NK-92 (cell line): ENCODE data around the gene ZNF83.
"Not testable (repeated sequence)": the region's sequence is repeated elsewhere in the genome, so short reads cannot be mapped to it uniquely, and the experiment has no call there.

ENCODE experiments used
- DNase-seq: peaks from one replicate; lab custom pipeline; 2025; ENCODE audit not compliant: unreplicated experiment; lab: John Stamatoyannopoulos, UW

ZNF83 gene

DNA sequence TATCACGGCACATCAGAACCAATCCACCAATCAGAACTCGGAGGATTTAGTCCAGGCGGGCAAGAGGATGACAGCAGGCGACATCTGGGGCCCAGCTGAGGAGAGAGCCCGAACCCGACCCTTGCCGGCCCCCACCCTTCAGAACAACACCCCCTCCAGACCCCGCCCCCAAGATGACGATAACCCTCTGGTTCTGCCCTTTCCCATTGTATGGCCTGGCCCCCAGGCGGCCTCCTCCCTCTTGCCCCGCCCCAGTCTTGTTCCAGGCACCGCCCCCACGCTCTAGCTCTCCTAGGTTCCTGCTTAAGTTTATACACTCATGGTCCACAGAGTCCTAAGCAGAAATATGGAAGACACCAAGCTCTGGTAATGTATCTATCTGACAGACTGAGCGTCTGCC, 2.8 kb upstream of the ZNF83 start:
- DNase-seq = no peak

DNA sequence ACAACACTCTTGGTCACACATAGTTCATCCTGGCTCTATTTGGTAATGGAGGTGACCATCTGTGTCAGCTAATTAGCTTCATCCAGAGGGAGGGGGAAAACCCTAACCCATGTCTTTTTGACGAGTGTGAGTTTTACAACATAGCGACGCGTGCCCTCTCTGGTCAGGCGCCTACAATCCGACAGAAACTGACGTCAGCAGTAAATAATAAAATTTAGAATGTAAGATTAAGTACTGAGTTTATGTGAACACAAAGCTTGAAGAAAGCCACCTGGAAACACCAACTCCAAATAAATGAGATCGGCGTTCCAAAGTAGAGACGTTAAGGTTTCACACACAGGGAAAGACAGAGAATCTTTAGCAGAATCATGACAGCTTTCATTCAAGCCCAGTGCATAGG, 1.8 kb upstream of the ZNF83 start:
- DNase-seq = no peak

DNA sequence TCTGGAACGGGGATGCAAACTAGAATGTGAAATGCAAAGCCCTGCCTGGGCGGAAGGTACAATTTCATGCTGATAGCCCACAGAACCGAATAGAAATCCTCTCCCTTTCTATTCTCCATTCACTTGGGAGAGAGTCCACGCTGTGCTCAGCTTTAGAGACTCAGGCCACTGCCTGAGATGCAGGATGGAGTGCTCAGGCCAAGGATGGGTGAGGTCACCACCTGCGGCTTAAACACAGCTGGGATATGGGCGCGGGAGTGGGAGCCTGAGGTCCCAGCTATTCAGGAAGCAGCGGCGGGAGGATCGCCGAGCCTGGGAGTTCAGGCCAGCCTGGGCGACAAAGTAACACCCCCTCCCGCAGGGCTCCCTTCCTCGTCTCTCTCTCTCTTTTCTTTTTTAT, 446 bp upstream of the ZNF83 start:
- no peak for DNase-seq

DNA sequence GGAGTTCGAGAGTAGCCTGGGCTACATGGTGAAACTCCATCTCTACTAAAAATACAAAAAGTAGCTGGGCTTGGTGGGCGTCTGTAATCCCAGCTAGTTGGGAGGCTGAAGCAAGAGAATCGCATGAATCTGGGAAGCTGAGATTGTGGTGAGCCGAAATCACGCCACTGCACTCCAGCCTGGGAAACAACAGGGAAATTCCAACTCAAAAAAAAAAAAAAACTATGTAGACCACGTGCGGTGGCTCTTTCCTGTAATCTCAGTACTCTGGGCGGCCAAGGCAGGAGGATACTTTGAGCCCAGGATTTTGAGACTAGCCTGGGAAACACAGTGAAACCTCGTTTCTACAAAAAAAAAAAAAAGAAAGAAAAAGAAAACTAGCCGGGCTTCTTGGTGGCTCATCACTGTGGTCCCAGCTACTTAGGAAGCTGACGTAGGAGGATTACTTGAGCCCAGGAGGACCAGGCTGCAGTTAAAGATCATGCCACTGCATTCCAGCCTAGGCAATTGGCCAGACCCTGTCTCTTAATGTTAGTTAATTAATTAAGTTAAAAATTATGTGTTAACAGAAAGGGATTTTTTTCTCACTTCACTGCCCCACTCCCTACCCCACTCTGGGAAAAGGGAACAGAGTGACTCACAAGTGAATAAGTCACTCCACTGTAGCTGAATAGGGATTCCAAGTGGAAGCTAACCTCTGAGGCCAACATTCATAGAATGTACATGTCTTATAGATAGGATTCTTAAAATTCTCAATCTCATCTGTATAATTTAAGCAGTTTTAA, 2.2 kb downstream of the ZNF83 start:
- DNase-seq = no peak

DNA sequence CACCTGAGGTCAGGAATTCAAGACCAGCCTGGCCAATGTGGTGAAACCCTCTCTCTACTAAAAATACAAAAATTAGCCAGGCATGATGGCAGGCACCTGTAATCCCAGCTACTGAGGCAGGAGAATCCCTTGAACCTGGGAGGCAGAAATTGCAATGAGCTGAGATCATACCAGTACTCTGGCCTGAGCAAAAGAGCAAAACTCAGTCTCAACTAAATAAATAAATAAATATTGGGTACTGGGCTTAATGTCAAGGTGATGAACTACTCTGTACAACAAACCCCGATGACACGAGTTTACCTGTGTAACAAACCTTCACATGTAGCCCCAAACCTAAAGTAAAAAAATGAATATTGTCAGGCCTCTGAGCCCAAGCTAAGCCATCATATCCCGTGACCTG, 10.7 kb downstream of the ZNF83 start:
- not testable (repeated sequence) for DNase-seq

DNA sequence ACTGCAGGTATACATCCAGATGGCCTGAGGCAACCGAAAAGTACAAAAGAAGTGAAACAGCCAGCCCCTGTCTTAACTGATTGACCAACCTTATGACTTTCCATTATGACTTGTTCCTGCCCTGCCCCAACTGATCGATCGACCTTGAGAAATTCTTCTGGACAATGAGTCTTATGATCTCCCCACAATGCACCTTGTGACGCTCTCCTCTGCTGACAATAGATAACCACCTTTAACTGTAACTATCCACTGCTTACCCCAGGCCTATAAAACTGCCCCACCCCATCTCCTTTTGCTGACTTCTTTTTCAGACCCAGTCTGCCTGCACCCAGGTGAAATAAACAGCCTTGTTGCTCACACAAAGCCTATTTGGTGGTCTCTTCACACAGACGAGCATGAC, 11.2 kb downstream of the ZNF83 start:
- no peak for DNase-seq

DNA sequence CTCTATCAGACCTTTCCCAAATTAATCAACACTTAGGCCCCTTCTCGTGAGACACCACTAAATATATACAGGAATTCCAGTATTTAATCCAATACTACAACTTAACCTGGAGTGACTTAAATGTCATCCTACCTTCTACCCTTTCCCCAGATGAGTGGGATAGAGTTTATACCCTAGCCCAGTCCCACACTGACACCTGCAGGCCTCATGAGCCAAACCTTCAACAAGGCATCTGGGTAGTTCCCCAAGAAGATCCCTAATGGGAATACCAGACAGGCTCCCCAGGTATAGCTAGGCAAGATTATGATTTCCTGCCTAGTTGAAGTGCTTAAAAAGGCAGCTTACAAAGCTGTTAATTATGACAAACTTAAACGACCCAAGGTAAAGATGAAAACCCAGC, 15.9 kb downstream of the ZNF83 start:
- DNase-seq = no peak

DNA sequence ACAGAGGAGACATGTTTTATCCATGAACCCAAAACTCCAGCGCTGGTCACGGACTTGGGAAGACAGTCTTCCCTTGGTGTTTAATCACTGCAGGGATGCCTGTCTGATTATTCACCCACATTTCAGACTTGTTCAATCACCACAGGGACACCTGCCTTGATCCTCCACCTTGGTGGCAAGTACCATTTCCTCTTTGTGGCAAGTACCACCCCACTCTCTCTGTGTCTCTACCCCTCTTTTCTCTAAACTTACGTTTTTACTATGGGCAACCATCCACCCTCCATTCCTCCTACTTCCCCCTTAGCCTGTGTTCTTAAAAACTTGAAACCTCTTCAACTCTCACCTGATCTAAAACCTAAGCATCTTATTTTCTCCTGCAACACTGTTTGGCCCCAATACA, 16.8 kb downstream of the ZNF83 start:
- no peak for DNase-seq

DNA sequence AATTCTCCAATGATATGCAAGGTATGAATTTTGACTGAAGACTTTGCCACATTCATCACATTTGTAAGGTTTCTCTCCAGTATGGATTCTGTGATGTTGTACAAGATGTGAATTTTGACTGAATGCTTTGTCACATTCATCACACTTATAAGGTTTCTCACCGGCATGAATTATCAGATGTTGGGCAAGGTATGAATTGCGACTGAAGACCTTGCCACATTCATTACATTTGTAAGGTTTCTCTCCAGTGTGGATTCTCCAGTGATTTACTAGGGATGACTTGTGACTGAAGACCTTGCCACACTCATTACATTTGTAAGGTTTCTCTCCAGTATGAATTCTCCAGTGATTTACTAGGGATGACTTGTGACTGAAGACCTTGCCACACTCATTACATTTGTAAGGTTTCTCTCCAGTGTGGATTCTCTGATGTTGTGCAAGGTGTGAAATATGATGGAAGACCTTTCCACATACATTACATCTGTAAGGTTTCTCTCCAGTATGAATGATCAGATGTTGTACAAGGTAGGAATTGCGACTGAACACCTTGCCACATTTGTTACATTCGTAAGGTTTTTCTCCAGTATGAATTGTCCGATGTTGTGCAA, 24.8 kb downstream of the ZNF83 start:
- no peak for DNase-seq

DNA sequence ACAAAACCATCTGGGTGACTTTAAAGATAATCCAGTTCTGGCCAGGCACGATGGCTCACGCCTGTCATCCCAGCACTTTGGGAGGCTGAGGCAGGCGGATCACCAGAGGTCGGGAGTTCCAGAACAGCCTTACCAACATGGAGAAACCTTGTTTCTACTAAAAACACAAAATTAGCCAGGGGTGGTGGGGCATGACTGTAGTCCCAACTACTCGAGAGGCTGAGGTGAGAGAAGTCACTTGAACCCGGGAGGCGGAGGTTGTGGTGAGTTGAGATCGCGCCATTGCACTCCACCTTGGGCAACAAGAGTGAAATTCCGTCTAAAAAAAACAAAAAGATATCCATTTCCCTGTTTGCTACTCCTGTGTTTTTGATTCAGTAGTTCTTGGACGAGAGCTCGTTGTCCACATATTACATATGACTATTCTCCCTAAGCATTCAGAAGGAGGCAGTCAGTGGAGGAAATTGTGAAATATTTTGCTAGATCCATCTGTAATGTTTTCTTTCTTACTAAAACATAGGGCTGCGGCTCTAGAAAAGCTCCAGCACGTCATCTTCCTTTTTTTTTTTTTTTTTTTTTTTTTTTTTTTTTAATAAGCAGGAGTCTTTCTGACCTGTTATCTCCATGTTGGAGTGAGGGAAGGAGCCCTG, 34.5 kb downstream of the ZNF83 start:
- DNase-seq = no peak

DNA sequence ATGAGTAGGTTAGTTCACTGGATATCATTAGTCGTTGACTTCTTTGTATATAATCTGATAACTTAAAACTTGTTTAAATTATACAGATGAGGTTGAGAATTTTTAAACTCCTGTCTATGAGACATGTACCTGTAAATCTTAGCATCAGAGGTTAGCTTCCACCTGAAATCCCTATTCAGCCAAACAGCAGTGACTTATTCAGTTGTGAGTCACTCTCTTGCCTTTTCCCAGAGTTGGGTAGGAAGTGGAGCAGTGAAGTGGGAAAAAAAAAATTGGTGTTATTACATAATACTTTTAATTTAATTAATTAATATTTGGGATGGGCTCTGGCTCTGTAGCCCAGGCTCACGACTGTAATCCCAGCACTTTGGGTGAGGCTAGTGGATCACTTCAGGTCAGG, 35.2 kb downstream of the ZNF83 start:
- DNase-seq = no peak

DNA sequence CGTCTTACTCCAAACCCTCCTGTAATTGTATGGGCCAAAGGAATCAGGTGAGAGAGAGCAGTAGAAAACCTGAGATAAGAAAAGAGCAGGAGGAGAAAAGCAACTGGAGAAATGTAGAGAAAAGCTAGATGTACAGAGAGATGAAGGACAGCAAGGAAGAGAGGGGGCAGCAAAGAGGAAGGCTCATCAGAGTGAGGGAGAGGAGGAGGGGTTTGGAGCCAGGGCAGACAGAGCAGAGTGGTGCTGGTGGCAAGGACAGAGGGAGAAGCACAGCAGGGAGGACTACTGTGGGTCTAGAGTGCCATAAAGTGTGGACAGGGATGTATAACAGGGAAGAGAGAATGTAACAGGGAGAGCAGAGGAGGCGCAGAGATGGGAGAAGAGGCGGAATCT, 36.2 kb downstream of the ZNF83 start:
- DNase-seq = not testable (repeated sequence)

DNA sequence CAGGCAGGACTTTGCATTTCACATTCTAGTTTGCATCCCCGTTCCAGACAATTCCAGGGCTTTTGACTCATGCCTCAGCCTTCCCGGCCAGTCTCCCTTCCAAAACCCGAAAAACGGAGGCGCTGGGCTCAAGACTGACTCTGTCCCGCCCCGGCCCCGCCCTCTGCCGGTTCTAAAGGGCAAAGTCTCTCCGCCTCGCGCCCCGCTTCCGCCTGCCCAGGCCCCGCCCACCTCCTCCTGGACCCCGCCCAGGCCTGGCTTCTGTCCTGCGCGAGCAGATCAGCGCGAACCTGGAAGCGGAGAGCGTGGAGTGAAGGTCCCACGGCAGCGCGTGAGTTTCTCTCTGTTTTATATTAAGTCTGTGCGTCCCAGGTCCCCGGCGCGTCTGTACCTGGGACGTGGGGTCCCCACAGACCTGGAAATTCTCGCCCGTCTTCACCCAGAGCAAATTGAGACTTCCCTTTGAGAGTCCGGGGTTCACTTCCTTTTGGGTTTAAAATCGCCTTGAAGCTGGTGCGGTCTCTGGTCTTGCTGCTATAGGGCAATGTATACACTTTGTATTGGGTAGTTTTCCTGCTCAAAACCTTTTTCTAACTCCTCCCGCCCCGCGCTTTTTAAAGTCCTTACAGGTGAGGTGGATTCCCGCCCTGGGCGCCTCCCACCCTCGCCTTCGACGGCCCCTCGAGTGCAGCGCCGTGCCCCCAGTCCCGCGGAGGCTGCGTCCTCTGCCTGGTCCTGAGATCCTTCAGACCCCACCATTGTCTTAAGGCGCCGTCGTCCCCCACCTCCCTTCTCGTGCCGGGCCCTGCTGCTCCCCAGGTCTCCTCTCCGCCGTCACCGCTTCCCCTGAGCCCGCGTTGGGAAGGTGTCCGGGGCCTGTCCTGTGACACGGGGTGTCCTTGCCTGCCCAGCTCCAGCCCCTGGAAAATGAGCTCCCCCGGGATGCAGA, 36.9 kb downstream of the ZNF83 start:
- peak; percentile 62 for DNase-seq

DNA sequence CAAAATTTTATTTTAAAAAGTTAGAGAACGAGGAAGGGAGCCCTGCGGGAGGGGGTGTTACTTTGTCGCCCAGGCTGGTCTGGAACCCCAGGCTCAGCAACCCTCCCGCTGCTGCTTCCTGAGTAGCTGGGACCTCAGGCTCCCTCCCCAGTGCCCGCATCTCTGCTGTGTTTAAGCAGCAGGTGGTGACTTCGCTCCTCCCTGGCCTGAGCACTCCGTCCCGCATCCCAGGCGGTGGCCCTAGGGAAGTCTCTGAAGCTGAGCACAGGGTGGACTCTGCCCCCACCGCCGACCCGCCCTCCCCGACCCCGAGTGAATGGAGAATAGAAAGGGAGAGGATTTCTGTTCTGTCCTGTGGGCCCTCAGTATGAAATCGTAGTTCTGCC, 37.5 kb downstream of the ZNF83 start:
- no peak for DNase-seq

DNA sequence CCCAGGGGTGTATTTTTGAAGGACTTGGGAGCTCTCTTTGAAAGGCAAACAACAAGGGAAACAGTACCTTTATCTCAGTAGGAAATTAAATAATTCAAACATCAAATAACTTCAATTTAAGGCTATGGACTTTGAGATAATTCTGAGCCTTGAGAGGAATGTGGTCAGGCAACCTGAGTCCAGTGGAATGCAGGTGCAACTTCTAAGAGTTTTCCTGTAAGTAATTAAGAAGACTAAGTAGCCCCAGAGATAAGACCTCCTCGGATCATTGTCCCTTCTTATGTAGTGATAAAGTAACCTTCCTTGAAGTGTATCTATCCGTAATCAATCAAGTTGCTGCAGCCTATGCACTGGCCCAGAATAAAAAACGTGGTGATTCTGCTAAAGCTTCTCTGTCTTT, 38.9 kb downstream of the ZNF83 start:
- DNase-seq = no peak

DNA sequence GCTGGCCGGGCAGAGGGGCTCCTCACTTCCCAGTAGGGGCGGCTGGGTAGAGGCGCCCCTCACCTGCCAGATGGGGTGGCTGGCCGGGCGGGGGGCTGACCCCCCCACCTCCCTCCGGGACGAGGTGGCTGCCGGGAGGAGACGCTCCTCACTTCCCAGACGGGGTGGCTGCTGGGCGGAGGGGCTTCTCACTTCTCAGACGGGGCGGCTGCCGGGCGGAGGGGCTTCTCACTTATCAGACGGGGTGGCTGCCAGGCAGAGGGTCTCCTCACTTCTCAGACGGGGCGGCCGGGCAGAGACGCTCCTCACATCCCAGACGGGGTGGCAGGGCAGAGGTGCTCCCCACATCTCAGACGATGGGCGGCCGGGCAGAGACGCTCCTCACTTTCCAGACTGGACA, 44.7 kb downstream of the ZNF83 start:
- not testable (repeated sequence) for DNase-seq

DNA sequence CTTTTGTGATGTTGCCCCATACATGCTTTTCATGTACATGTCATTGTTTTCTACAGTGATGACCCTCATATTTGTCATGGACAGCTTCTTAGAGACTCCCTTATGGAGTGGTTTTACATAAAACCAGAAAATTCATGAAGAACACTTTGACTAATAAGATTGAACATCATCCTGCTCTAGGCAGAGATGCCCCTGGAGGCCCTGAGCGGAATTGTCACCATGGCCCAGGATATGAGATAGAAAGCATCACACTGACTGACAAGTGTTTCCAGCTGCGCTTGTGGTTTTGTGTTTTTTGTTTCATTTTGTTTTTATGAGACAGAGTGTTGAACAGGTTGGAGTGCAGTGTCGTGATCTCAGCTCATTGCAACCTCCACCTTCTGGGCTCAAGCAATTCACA, 45.9 kb downstream of the ZNF83 start:
- DNase-seq = no peak

DNA sequence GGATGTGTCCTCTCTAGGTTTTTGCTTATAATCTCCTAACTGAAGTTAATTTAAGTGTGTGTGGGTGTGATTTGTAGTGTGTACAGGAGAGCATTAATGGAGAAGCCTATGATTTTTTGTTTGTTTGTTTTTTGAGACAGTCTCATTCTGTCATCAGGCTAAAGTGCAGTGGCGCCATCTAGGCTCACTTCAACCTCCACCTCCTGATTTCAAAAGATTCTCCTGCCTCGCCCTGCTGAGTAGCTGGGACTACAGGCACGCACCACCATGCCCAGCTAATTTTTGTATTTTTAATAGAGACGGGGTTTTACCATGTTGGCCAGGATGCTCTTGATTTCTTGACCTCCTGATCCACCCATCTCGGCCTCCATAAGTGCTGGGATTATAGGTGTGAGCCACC, 47.4 kb downstream of the ZNF83 start:
- DNase-seq = no peak

DNA sequence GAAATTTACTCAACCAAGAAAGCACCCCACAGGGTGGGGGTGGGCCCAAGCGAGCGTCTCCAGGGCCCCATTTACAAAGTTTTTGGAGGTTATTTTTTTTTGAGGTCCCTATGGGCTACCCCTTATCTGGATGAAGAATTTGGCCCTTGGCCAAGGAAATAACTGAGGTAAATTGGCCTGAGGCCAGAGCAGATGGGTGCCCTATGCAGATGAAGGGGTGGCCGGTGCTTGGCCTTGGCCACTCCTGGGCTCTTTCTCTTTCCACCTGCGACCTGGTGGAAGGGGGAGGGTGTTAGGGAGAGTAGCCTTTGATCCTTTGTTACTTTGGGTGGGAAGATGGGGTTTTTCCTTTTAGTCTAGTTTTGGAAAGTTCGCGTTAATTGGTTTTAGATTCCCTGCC, 52.6 kb downstream of the ZNF83 start:
- no peak for DNase-seq

DNA sequence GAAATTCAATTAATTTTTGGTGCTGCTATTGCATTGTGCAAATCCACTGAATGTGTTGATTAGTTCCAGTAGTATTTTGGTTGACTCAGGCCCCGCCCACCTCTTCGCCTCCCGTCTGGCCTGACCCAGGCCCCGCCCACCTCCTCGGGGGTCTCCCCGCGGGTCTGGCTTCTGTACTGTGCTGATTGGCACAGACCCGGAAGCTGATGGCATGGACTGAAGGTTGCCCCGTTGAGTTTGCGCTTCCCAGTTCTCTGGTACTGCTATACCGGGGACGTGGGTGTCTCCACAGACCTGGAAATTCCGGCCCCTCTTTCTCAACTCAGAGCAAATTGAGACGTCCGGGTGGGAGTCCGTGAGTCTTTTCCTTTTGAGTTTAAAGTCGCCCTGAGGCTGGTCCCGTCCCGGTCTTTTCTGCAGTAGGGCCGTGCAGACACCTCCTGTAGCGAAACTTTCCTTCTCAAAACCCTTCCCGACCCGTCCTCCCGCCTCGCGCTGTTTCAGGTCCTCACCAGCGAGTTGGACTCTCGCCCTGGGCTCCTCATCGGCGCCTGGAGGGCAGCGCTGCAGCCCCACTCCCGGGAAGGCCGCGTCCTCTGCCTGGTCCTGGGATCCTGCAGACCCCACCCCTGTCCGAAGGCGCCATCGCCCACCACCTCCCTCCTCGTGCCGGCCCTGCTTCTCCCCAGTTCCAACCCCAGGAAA, 53.3 kb downstream of the ZNF83 start:
- DNase-seq = no peak
